ENCODE measurements around the gene MLLT6.

GRCh38 chr17:38677819-38678218 lies 27.3 kb upstream of the MLLT6 start:
- TF ChIP-seq CTCF (IDR thresholded peaks at IDR 0.05 in 8 of 11, conservative IDR thresholded peaks at IDR 0.05 in 3 of 11) (no peak), POLR2AphosphoS5 (IDR thresholded peaks at IDR 0.05) (no peak)
